HK-2 (cell line): Measurements from ENCODE around the gene EVA1A.

Experiments used
- DNase-seq: peaks from one replicate; pipeline ENCODE4 v3.0.0-alpha.2; 2018; ENCODE audit not compliant: unreplicated experiment

The EVA1A gene

DNA sequence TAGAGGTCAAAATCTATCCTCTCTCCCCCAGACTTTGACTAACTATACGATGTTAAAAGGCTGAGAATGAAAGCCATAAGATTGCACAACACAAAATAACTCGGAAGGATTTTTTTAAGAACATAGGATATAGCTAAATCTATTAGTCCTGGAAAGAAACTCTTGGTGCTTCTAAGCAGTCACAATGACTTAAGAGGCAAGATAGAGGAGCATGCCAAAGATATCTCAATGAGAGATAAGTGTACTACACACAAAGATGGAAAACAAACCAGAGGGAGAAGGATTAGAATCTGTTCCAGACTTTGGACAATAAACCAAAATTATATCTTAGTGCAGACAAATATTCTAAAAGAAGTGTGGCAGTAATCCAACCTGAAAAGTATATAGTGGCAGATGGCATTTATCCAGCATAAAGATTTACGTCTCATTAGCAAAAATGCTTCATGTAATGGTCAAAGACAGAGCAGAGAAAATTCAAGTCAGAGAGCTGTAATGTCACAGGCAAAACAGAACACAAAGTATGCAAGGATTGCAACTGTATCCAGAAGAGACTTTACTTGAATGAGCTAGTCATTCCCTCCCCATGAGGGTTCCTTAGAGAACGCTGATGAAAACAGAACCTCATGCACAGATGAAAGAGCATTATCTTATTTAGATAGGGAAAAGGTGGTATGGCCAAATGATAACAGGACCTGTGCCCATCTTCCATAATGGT, 28.8 kb upstream of the EVA1A start:
- DNase-seq: no peak

DNA sequence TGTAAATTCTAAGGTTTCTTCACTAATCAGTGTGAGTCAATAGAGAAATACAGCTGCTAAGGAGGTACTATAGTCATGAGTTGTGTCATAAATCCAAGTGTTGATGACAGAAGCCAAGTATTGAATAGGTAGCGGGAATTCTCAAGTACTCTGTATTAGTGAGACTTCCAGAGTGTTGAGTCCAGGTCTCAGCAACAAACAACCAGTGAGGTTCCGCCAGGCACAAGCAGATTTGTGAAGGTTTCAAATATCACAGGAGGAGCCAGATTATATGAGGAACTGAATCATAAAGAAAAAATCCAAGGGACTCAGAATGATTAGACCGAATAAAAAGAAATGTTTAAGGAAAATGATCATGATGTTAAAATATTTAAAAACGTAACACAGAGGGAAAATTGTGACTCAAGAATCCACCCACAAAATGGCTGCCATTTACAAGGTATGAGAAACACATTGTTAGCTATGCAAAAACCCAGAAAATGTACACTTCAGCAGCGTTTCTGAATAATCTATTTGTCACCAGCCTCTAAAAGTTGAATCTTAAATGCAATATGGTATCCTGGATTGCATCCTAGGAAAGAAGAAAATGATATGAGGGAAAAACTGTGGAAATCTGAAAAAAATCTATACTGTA, 27.3 kb upstream of the EVA1A start:
- no peak for DNase-seq

DNA sequence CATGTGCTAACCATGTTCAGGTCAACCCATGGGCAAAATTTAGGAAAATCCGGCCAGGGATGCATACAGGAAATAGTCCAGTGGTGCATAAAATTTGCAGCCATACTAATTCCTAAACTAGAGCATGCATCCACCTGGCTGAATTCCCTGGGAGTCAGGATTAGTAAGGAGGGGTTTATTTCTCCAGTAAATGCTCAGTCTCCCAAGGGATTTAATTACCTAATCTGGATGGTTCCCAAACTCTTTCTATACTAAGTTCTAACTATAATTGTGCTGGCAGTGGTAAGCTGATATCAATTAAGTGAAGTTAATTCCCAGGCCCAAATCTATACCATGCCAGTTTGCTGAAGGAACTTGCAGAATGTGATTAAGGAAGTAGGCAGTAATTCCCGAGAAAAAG, 26.2 kb upstream of the EVA1A start:
- no peak for DNase-seq

DNA sequence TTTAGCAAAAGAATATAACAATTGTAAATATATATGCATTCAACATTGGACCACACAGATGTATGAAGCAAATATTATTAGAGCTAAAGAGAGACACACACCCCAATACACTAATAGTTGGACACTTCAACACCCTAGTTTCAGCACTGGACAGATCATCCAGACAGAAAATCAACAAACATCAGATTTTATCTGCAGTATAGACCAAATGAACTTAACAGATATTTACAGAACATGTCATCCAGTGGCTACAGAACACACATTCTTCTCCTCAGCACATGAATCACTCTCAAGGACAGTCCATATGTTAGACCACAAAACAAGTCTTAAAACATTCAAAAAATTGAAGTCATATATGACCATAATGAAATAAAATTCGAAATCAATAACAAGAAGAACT, 22.1 kb upstream of the EVA1A start:
- no peak for DNase-seq

GRCh38 chr2:75580606-75581005, 19.9 kb upstream of the EVA1A start:
- no peak for DNase-seq

- no peak for DNase-seq
Measured at GRCh38 chr2:75580156-75580555, 19.4 kb upstream of the EVA1A start.

GRCh38 chr2:75579186-75579585, 18.4 kb upstream of the EVA1A start:
- DNase-seq: no peak

- no peak for DNase-seq
Measured at GRCh38 chr2:75577280-75577679, 16.5 kb upstream of the EVA1A start.

DNA sequence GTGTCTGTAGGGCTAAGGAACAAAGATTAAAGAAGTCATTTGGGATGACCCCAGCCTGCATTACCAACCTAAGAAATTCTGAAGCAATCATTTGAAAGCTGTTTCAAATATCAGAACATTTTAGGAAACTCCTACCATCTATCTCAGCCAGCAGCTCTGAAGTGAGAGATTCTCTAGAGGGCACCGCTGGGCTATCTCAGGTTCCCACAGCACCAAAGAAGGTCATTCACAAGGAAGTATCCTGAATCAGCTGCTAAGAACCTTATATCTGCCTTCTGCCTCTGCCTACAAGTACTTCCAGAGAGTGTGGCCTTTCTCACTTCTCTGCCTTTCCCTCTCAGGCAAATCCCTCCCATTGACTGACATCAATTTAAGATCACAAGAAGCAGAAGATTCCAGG, 13.4 kb upstream of the EVA1A start:
- DNase-seq: no peak

GRCh38 chr2:75573145-75573878, 12.6 kb upstream of the EVA1A start:
- no peak for DNase-seq

- DNase-seq: no peak
Measured at GRCh38 chr2:75571730-75572430, 11.1 kb upstream of the EVA1A start.

- peak; percentile 76 for DNase-seq
Measured at GRCh38 chr2:75570948-75571729, 10.4 kb upstream of the EVA1A start.

DNA sequence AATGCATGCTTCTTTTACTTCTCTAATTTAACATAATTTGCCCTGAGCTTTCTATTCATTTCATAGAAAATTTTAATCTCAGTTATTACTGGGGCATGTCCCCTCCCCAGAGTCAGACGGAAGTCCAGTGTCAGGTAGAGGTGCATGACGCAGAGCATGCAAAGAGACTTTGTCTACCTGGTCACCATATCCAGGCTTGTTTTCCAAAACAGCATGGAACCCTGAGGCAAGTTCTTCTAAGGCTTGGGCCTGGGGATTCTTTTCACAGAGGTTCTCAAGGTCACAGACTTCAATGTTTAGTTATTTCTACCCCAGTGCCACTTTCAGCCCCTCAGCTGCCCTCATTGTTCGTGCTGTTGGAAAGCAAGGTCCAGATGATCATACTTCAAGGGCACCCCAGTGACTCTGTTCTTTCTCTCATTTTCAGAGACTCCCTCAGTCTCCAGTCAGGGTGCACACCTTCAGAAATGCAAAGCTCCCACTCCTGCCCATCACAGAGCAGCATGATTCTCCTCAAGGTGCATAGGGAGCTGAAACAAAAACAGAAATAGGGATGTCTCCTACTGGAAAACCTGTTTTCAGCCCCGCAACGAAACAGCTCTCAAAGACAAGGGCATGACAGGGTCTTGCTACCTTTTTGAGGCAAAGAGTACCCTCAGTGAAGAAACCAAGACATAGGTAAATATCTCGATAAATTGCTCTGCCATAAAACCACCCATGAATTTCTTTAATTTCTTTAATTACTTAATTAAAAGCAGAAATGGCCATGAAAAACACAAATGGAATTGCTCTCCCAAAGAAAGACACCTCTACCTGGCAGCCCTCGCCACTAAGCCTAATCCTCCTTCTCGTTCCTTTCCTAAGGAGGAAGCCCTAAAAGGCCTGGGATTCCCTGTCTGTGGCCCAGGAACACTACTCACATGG, 9.5 kb upstream of the EVA1A start:
- no peak for DNase-seq

DNA sequence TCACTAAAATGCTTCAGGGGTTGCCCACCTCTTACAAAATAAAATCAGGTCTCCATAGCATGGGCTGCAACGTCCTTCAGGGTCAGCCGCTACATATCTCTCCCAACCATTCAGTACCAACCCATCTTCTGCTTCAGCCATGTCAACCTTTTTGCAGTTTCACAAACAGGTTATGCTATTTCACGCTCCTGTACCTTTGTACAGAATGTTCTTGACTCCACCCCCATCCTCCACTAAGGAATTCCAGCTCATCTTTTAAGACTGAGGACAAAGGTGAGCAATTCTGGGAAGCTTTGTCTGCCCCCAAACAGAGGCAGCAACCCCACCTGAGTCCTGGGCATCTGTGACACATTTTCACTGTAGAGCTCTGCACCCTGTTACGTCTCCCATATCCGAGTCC, 8.8 kb upstream of the EVA1A start:
- no peak for DNase-seq

- no peak for DNase-seq
Measured at GRCh38 chr2:75568174-75568573, 7.4 kb upstream of the EVA1A start.

DNA sequence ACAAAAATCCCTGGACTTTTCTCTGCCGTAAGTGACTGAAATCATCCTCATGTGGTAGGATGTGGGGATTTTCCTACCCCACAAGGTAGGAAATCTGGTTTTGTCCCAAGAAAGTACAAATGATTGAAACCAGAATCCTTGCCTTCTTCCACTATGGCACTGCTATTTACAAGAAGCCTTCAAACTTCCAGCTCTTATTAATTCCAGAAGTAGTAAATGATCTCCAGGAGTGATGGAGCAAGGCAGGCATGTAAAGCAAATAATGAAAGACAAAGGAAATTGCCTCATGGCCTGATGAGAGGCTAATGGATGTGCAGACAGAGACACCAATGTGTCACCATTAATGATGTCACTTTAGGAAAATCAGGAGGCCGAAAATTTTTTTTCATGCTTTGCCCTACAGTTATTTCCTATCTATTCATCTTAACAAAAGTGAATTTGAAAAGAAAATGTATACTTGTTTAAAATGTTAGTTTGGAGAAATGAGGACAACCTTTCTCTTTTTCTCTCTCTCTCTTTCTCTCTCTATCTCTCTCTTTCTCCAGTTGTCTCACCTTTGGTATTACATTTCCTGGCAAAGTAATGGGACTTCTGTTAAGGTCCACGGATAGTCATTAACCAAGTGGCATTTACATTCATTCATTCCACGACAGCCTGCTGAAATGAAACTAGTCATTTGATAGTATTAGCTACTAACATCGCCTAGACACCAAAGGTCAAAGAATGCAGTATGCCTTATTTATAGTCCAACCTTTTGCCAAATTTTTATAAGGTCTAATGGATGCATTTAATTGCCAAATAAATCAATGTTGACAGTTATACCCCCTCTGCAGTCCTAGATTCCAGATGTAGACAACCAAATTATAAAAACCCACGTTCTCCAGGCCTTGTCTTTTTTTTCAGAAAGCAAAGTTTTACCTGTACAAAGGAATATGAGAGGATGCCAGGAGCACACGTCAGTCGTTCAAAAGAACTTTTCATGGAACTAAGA, 5.0 kb upstream of the EVA1A start:
- no peak for DNase-seq

GRCh38 chr2:75564713-75565359, 4.1 kb upstream of the EVA1A start:
- no peak for DNase-seq

GRCh38 chr2:75564026-75564688, 3.4 kb upstream of the EVA1A start:
- DNase-seq: no peak
